GM23248 (cell line): ENCODE results near the gene CCDC102A.

Experiments used
- EZH2 ChIP-seq: fragments of 200-600 bp; sonication (generic); IDR thresholded peaks from 2 replicates; pipeline ENCODE4 v1.6.1; 2018; ENCODE audit warnings: antibody characterized with exemption, mild to moderate bottlenecking; ENCODE audit not compliant: insufficient read depth, poor library complexity, severe bottlenecking
- EZH2phosphoT487 ChIP-seq: fragments of 200-600 bp; sonication (generic); IDR thresholded peaks from 2 replicates; pipeline ENCODE4 v1.6.1; 2018; ENCODE audit warnings: antibody characterized with exemption, moderate library complexity, mild to moderate bottlenecking, low read depth; ENCODE audit not compliant: insufficient read depth

DNA sequence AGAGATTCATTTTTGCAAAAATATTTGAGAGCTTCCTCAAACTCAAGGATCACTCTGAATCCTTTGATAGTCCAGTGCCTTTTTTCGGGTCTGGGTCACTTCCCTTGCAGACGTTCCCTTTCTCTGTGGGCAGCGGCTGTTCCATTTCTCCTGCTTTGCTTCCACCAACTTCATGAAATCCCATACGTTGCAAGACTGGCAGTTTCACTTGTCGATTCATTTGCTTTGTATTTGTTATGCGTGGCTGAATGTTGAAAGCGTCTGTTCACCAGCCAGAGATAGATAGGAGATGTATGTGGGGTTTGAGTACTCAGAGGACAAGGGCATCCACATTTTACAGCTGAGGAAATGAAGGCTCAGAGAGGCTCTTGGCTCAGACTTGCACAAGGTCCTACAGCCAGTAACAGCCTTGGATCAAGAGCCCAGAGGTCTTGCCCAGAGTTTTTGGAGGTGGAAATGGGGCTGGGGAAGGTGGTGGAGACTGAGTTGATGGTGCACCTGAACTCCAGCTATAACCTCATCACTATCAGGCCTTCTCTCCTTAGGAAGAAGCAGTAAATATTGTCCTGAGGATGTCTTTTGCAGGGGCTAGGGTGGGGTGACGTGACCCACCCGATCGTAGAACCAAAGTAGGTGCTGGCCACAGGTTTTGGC is 1.3 kb upstream of the CCDC102A start:
- TF ChIP-seq EZH2phosphoT487, result no peak
- no peak for TF ChIP-seq EZH2
